ENCODE measurements around the gene ETV7. TPM values are rescaled to one million over a fixed set of nuclear protein-coding genes. Genes with fewer than 3 reads are reported as not detected.

The ETV7 gene
- total RNA-seq, 4 donors from 2014 or later = 1.3 to 1.5 TPM; not detected in 2

DNA sequence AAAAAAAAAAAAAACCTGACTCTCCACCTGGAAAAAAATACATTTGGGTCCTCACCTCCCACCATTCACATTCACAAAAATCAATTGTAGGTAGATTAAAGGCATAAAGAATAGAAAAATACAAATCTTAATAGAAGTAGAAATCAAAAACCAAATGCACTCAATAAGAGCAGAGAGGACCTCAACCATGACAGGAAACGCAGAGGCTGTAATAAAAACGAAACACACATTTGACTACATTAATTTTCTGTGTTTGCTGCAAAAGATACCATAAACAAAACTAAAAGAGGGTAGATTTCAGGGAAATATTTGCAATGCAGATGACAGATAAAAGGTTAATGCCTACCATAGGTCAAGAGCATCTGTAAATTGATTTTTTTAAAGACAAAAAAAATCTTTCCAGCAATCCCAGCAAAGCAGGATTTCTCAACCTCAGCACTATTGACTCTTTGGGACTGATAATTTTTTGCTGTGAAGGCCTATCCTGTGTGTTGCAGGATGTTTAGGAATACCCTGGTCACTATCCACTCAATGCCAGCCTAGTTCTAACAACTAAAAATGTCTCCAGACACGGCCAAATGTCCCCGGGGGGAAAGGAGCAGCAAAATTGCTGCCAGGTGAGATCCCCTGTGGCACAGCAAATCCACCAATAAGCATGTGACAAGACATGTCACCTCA is 9.1 kb downstream of the ETV7 start:
- TF ChIP-seq EP300 (IDR thresholded peaks at IDR 0.05) (no peak), POLR2AphosphoS5 (IDR thresholded peaks at IDR 0.05) (no peak), CTCF (IDR thresholded peaks at IDR 0.05) (no peak), POLR2A (IDR thresholded peaks at IDR 0.05) (no peak)
- Histone ChIP-seq H3K4me1 (no peaks in the 10 kb centered on the region), H3K27ac (no peak overlapping the region), H3K36me3 (no peaks in the 10 kb centered on the region), H3K4me3 (no peak overlapping the region), H3K9me3 (no peaks in the 10 kb centered on the region), H3K27me3 (no peaks in the 10 kb centered on the region)
- 67 to 71% methylated on average over 2 to 4 of the region's 4 CpGs for WGBS, 2 donors (ENCODE audit: low coverage in 1 of 2)
- no peak for ATAC-seq

DNA sequence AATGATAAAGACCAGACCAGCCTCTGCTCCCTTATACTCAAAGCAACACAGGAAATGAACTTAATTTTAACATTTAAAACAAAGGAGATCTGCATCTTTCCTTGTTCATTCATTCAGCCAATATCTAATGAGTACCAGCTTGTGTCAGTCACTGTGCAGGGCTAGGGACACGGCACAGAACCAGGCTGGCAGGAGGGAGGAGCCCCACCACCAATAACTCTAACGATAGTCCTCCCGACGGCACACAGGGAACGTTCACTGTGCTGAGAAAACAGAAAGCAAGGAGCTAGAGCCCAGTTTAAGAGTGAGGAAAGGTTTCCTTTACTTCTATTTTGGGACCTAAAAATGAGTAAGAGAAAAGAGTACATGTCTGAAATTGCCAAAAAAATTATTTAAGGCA is 9.9 kb downstream of the ETV7 start:
- Histone ChIP-seq H3K27me3 (no peaks in the 10 kb centered on the region), H3K4me1 (no peaks in the 10 kb centered on the region), H3K4me3 (no peak overlapping the region), H3K36me3 (no peaks in the 10 kb centered on the region), H3K9me3 (no peaks in the 10 kb centered on the region), H3K27ac (no peak overlapping the region)
- no peak for ATAC-seq
- WGBS, 2 donors (ENCODE audit: low coverage in 1 of 2) = 13 to 58% methylated on average over 3 to 4 of the region's 5 CpGs
- TF ChIP-seq POLR2A (IDR thresholded peaks at IDR 0.05) (no peak), POLR2AphosphoS5 (IDR thresholded peaks at IDR 0.05) (no peak), CTCF (IDR thresholded peaks at IDR 0.05) (no peak), EP300 (IDR thresholded peaks at IDR 0.05) (no peak)

- H3K9me3 ChIP-seq = no peaks in the 10 kb centered on the region
- H3K4me3 ChIP-seq = no peak overlapping the region
- no peaks in the 10 kb centered on the region for H3K36me3 ChIP-seq
- no peak overlapping the region for H3K27ac ChIP-seq
- no peak for ATAC-seq
- no peaks in the 10 kb centered on the region for H3K27me3 ChIP-seq
- TF ChIP-seq CTCF (IDR thresholded peaks at IDR 0.05) (no peak), EP300 (IDR thresholded peaks at IDR 0.05) (no peak), POLR2A (IDR thresholded peaks at IDR 0.05) (no peak), POLR2AphosphoS5 (IDR thresholded peaks at IDR 0.05) (no peak)
- H3K4me1 ChIP-seq = no peaks in the 10 kb centered on the region
- WGBS, 2 donors (ENCODE audit: low coverage in 1 of 2) = 94 to 97% methylated on average over 5 to 7 of the region's 8 CpGs
Measured at GRCh38 chr6:36376742-36377141, 10.7 kb downstream of the ETV7 start.

GRCh38 chr6:36376183-36376582 is 11.3 kb downstream of the ETV7 start:
- H3K9me3 ChIP-seq = no peaks in the 10 kb centered on the region
- no peaks in the 10 kb centered on the region for H3K4me1 ChIP-seq
- no peaks in the 10 kb centered on the region for H3K36me3 ChIP-seq
- TF ChIP-seq POLR2AphosphoS5 (IDR thresholded peaks at IDR 0.05) (no peak), CTCF (IDR thresholded peaks at IDR 0.05) (no peak), POLR2A (IDR thresholded peaks at IDR 0.05) (no peak), EP300 (IDR thresholded peaks at IDR 0.05) (no peak)
- H3K27ac ChIP-seq = no peak overlapping the region
- ATAC-seq = no peak
- WGBS, 2 donors (ENCODE audit: low coverage in 1 of 2) = 93% methylated on average over 7 to 8 of the region's 8 CpGs
- H3K4me3 ChIP-seq = no peak overlapping the region
- H3K27me3 ChIP-seq = no peaks in the 10 kb centered on the region

- ATAC-seq = no peak
- Histone ChIP-seq H3K4me1 (no peaks in the 10 kb centered on the region), H3K27ac (no peak overlapping the region), H3K9me3 (no peaks in the 10 kb centered on the region), H3K4me3 (no peak overlapping the region), H3K27me3 (no peaks in the 10 kb centered on the region), H3K36me3 (no peaks in the 10 kb centered on the region)
- 93 to 95% methylated on average over 6 to 10 of the region's 20 CpGs for WGBS, 2 donors (ENCODE audit: low coverage in 1 of 2)
- no peak for TF ChIP-seq POLR2A (IDR thresholded peaks at IDR 0.05)
- no peak for TF ChIP-seq POLR2AphosphoS5 (IDR thresholded peaks at IDR 0.05)
- TF ChIP-seq EP300 (IDR thresholded peaks at IDR 0.05) = no peak
- TF ChIP-seq CTCF (IDR thresholded peaks at IDR 0.05) = no peak
Measured at GRCh38 chr6:36375644-36376155, 11.8 kb downstream of the ETV7 start.

Data from gastroesophageal sphincter (tissue), 4 donors.